ENCODE data around the gene PDE9A.
"Not testable (repeated sequence)": the region's sequence is repeated elsewhere in the genome, so short reads cannot be mapped to it uniquely, and the experiment has no call there.

Gene PDE9A

DNA sequence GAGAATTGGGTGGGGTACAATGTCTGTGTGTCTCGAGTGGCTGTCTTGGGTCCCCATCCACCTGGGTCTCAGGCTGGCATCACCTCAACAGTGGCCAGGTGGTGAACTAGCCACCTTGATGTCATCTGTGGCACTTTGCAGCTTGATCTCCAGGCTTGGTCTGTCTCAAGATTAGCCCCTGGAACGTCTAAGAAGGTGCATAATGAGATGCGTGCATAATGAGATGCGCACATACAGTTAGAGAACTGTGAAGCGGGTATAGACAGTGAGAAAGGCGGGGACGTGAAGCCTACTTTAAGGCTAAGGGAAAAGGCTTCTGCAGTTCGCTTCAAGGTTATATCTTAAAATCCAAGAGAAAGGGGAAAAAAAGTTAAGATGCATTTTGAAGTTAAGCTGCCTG, 127.2 kb downstream of the PDE9A start:
- no peak for DNase-seq

DNA sequence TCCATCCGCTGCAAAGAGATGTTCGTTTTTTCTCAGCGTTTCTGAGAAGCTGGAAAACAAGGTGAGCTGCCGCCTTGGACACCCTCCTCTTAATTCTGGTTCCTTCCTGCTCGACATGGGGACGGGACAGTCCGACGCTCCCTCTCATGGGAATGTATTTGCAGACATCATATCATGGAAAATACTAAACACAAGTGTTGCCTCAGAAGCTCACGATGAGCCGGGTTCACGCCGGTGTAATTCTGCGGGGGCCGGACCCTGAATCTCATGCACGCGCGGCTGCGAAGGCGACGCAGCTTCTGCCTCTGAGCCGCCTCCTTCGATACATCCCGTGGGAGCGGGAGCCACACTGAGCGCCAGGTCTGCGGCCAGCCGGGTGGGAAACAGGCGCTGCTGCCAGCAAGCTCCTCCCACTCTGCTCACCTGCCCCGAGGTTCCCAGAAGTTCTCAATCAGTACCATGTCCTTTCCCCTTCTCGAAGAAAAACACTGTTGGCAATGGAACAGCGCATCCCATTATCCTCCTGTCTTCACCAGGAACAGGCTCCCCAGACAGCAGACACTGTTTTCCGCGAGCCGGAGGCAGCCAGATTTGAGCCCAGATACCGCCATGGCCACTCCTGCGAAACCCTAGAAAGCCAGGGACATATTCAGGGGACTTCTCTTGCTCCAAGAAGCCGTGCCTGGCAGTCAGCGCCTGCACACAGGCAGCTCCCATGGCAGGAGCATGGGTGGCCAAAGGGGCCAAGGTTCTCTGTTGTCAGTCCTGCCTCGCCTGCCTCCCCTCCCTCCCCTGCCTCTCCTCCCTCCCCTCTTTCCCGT, 127.9 kb downstream of the PDE9A start:
- no peak for DNase-seq

- no peak for DNase-seq
Measured at GRCh38 chr21:42781971-42782722, 128.7 kb downstream of the PDE9A start.

DNA sequence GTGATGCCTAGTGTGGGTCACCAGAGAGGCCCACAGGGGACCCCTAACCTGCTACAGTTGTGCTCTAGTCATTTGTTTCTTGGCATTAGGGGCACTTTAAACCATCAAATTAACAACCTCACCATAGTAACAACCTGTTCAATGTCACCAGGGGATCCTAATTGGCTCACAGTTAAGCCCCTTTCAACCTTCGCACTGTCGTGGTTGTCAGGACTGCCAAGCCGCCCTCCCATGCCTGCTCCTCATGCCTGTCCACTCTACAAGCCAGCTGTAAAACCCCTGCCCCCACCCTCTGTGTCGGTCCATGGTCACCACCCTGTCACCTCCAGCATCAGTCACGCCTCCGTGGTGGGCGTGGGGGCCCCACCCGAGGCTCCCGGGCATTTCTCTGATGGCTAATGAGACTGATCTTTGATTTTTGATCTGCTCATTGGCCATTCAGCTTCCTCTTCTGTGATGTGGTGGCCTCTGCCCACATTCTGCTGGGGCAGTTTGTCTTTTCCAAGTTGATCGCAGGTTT, 129.4 kb downstream of the PDE9A start:
- DNase-seq = no peak

DNA sequence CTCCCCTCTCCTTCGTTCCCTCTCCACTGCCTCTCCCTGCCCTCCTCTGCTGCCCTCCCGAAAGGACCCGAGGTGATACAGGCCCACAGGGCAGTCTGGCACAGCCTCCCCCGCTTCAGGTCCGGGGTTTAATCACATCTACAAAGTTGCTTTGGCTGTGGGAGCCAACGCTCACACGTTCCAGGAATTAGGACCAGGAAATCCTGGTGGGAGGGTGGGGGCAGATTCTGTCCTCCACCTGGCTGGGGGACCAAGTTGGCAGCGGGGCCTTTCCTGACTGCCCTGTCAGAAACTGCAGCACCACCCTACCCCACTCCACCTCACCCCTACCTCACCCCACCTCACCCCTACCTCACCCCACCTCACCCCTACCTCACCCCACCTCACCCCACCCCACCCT, 130.9 kb downstream of the PDE9A start:
- DNase-seq = no peak

DNA sequence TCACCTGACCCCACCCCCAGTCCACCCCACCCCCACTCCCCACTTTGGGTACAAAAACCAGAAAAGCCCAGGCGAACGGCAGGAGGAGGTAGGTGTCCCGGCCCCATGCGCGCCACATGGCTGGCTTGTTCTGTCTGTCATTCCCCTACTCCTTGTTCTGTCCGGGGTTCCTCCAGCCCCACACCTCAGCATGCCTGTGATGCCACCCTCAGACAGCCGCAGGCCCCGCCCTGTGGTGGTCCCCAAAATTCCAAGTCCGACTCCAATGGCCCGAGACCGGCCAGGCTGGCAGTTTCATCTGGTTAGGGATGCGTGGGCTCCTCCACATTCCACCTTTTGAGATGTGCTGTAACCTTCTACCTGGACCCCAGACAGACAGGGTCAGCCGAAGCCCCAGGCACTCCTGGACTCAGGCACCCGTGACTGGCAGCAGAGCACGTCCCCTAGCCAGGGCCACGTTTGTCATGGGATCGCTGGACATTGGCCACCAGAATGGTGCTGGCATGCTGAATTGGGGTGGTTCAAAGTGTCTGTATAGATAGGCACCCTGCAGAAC, 131.6 kb downstream of the PDE9A start:
- no peak for DNase-seq

GRCh38 chr21:42785666-42786427, 132.4 kb downstream of the PDE9A start:
- no peak for DNase-seq

DNA sequence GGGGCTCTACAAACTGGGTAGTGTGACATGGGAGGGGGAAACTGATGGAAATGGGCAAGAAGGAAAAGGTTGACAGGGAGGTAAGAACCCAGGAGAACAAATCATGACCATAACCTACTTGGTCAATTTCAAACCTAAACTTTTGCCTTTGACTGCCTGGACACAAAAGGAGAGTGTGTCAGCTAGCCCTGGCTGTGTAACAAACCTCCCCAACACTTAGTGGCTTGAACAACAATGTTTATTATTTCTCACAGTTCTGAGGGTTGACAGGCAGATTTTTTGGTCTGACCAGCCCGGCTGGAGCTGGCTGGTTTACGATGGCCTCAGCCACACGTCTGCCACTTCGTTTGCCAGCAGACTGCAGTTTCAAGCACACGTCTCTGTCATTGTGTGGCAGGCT, 133.5 kb downstream of the PDE9A start:
- no peak for DNase-seq

- DNase-seq = no peak
Measured at GRCh38 chr21:42787613-42788012, 134.2 kb downstream of the PDE9A start.

GRCh38 chr21:42790520-42791065, 137.2 kb downstream of the PDE9A start:
- DNase-seq = no peak

DNA sequence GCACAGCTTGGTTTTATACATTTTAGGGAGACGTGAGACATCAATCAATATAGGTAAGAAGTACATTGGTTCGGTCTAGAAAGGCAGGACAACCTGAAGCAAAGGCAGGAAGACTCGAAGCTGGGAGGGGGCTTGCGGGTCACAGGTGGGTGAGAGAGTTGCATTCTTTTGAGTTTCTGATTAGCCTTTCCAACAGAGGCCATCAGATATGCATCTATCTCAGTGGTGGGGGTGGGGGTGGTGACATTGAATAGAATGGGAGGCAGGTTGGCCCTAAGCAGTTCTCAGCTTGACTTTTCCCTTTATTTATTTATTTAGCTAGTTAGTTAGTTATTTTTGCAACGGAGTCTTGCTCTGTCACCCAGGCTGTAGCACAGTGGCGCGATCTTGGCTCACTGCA, 140.4 kb downstream of the PDE9A start:
- DNase-seq = no peak

DNA sequence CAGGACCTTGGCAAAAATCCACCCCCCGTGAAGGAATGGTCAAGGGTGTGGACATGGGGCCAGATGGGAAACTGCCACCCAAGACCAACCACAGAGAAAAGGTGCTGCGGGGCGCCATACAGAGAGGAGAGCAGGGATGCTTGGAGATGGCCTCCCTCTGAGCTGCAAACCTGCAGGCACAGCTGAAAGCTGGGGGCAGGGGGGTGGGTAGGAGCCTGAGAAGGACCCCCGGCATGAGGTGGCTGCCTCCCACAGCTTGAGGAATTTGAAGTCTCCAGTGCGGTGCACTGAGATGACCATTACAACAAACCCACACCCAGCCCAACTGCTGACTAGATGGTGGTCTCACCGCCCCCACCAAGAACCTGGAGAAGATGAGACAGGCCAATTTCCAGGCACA, 141.1 kb downstream of the PDE9A start:
- DNase-seq = no peak

DNA sequence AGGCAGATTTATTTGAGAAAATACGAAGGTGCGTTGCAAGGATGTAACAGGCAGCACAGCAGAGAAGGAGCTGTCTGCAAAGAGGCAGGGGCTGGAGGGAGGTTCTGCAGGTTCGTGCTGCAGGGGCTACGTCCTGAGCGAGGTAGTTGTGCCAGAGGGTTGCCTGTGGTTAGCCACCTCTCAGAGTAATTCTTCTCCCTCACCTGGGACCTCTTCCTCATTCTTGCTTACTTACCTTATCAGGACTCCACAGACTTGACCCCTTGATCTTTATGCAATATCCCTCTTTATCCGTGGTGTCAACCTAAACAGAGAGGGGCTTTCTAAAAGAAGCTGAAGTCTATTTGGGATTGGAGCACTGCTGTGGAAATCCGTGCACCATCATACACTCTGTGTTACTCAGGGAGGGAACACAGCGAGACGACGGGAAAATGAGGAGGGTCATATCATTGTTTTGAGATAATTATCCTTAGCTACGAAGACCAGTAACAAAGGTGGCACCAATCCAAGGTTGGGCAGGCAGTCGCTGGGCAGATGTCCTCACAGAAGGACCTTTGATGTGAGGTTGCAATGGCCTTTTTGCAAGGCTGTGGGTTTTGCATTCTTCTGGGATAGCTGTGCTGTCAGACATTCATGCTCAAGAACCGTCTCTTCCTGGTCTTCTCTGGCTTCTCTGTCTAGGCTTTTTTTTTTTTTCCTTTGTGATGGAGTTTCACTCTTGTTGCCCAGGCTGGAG, 143.1 kb downstream of the PDE9A start:
- no peak for DNase-seq

DNA sequence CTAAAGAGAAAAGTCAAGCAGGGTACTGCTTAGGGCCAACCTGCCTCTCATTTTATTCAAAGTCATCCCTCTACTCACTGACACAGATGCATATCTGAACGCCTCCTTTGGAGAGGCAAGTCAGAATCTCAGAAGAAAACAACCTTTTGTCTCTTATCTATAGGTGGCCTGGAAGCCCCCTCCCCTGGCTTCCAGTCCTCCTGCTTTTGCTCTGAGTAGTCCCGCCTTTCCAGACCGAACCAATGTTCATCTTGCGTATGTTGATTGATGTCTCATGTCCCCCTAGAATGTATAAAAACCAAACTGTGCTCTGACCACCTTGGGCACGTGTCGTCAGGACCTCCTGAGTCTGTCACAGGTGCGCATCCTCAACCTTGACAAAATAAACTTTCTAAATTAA, 144.1 kb downstream of the PDE9A start:
- DNase-seq = no peak

DNA sequence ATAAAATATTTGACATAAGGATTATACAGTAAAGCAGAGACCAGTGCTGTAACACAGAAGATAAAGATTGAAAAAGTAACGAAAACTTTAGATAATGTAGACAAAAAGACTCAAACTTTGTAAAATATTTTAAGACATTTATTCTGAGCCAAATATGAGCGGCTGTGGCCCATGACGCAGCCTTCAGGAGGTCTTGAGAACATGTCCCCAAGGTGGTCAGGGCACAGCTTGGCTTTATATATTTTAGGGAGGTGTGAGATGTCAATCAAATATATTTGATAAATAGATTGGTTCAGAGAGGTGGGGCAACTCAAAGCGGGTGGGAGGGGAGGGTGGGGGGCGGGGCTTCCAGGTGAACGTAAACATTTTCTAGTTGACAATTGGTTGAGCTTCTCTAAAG, 144.7 kb downstream of the PDE9A start:
- DNase-seq = no peak

- DNase-seq = no peak
Measured at GRCh38 chr21:42799516-42799915, 146.1 kb downstream of the PDE9A start.

DNA sequence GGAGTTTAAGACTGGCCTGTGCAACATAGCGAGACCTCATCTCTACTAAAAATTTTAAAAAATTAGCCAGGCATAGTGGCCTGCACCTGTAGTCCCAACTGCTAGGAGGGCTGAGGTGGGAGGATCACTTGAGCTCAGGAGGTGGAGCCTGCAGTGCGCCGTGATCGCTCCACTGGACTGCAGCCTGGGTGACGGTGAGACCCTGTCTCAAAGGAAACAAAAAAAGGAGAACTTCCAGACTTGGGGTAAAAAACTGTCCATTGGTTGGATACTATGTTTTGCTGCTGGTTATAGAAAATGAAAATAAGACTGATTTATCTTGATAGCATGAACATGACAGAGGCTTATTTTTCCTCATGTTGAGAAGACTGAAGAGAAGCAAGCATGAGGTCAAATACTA, 146.5 kb downstream of the PDE9A start:
- DNase-seq = no peak

- DNase-seq = not testable (repeated sequence)
Measured at GRCh38 chr21:42801616-42802015, 148.2 kb downstream of the PDE9A start.

DNA sequence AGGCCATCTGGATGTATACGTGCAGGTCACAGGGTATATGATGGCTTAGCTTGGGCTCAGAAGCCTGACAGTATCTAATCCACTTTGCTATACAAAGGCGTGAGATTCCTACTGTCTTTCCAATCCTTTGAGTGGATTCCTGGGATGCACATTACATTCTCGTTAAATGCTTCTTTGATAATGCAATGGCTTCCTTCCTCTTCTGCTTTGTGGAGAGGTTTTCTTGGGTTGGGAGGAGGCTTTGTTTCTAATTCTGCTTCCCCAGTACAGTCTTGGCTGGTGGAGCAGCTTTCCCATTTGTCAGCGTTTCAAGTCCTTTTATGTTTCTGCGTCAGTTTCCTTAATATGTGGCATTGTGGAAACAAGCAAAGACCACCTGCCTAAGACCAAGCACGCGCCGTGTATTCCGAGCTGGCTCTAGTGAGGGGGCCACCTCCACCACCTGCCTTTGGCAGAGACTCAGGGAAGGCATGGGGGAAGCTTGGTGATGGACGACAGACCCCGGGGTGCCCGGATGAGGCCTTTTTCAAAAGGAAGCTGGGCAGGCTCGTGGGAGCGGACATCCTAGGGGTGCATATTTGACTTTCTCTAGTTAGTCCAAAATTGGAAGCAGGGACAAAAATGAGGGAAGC, 153.2 kb downstream of the PDE9A start:
- no peak for DNase-seq

- DNase-seq = not testable (repeated sequence)
Measured at GRCh38 chr21:42807293-42807895, 154.0 kb downstream of the PDE9A start.

Measured in activated gamma-delta T cell (primary cell).